ENCODE data around the gene LAMA5.

Gene LAMA5

GRCh38 chr20:62362991-62363919, 3.9 kb downstream of the LAMA5 start:
- TF ChIP-seq CTCF (IDR thresholded peaks at IDR 0.05; ENCODE audit: control insufficient read depth, extremely low read depth, insufficient read depth), result no peak
- no peak for DNase-seq (ENCODE audit: low read depth)
- H3K4me3 ChIP-seq (ENCODE audit: low read depth, low read length), result no peak overlapping the region

- no peak overlapping the region for H3K4me3 ChIP-seq (ENCODE audit: low read depth, low read length)
- DNase-seq (ENCODE audit: low read depth), result no peak
- TF ChIP-seq CTCF (IDR thresholded peaks at IDR 0.05; ENCODE audit: control insufficient read depth, extremely low read depth, insufficient read depth), result no peak
These were observed 4.5 kb downstream of the LAMA5 start for GRCh38 chr20:62362590-62362940.

- DNase-seq (ENCODE audit: low read depth), result no peak
- no peak overlapping the region for H3K4me3 ChIP-seq (ENCODE audit: low read depth, low read length)
- no peak for TF ChIP-seq CTCF (IDR thresholded peaks at IDR 0.05; ENCODE audit: control insufficient read depth, extremely low read depth, insufficient read depth)
These were observed 5.1 kb downstream of the LAMA5 start for GRCh38 chr20:62361799-62362589.

GRCh38 chr20:62360854-62361798, 6.0 kb downstream of the LAMA5 start:
- no peak for DNase-seq (ENCODE audit: low read depth)
- TF ChIP-seq CTCF (IDR thresholded peaks at IDR 0.05; ENCODE audit: control insufficient read depth, extremely low read depth, insufficient read depth), result no peak
- no peak overlapping the region for H3K4me3 ChIP-seq (ENCODE audit: low read depth, low read length)

GRCh38 chr20:62359491-62360121, 7.5 kb downstream of the LAMA5 start:
- TF ChIP-seq CTCF (IDR thresholded peaks at IDR 0.05; ENCODE audit: control insufficient read depth, extremely low read depth, insufficient read depth), result no peak
- no peak for DNase-seq (ENCODE audit: low read depth)
- no peak overlapping the region for H3K4me3 ChIP-seq (ENCODE audit: low read depth, low read length)

- no peak overlapping the region for H3K4me3 ChIP-seq (ENCODE audit: low read depth, low read length)
- TF ChIP-seq CTCF (IDR thresholded peaks at IDR 0.05; ENCODE audit: control insufficient read depth, extremely low read depth, insufficient read depth), result no peak
- no peak for DNase-seq (ENCODE audit: low read depth)
These were observed 8.0 kb downstream of the LAMA5 start for GRCh38 chr20:62359043-62359490.

All from LNCaP clone FGC (cell line).